BLaER1 (cell line): Measurements from ENCODE around the gene HCST.

Experiments
- H3K27ac ChIP-seq: shearing (Covaris generic); formaldehyde crosslinking; 2 replicates; pipeline ENCODE4 v1.8.1; 2022
- H3K27me3 ChIP-seq: shearing (Covaris generic); formaldehyde crosslinking; 2 replicates; pipeline ENCODE4 v1.8.1; 2022
- H3K36me3 ChIP-seq: shearing (Covaris generic); formaldehyde crosslinking; 2 replicates; pipeline ENCODE4 v1.8.1; 2022
- H3K4me1 ChIP-seq: shearing (Covaris generic); formaldehyde crosslinking; 2 replicates; pipeline ENCODE4 v1.8.1; 2022
- H3K4me2 ChIP-seq: shearing (Covaris generic); formaldehyde crosslinking; 2 replicates; pipeline ENCODE4 v1.8.1; 2022
- H3K4me3 ChIP-seq: shearing (Covaris generic); formaldehyde crosslinking; 2 replicates; pipeline ENCODE4 v1.8.1; 2022
- H3K9ac ChIP-seq: shearing (Covaris generic); formaldehyde crosslinking; 2 replicates; pipeline ENCODE4 v1.8.1; 2022
- H3K9me3 ChIP-seq: shearing (Covaris generic); formaldehyde crosslinking; 2 replicates; pipeline ENCODE4 v1.8.1; 2022
- H4K20me1 ChIP-seq: shearing (Covaris generic); formaldehyde crosslinking; 2 replicates; pipeline ENCODE4 v1.8.1; 2022
- Cebpa-rat ChIP-seq: shearing (Covaris generic); IDR thresholded peaks from 2 replicates; pipeline ENCODE4 v1.8.1; 2022

The HCST gene

GRCh38 chr19:35940078-35940775 is 37.9 kb downstream of the HCST start:
- Histone ChIP-seq H3K27me3 (peaks cover 25% of the 10 kb centered on the region; the same call in 1 of the 2 replicates), H3K9me3 (no peaks in the 10 kb centered on the region), H4K20me1 (peaks cover 43% of the 10 kb centered on the region), H3K9ac (no peak overlapping the region), H3K4me1 (peaks cover 22% of the 10 kb centered on the region), H3K4me2 (no peak overlapping the region), H3K4me3 (no peak overlapping the region), H3K36me3 (0 out of 2 replicates have a peak, but pooled peaks cover 9% of the 10 kb centered on the region), H3K27ac (no peak overlapping the region)
- TF ChIP-seq Cebpa-rat, result no peak

- Histone ChIP-seq H3K27ac (no peak overlapping the region), H3K27me3 (peaks cover 22% of the 10 kb centered on the region; the same call in 1 of the 2 replicates), H3K4me3 (no peak overlapping the region), H3K4me2 (no peak overlapping the region), H3K36me3 (0 out of 2 replicates have a peak, but pooled peaks cover 9% of the 10 kb centered on the region), H3K9me3 (no peaks in the 10 kb centered on the region), H3K4me1 (peaks cover 16% of the 10 kb centered on the region), H4K20me1 (peaks cover 48% of the 10 kb centered on the region), H3K9ac (no peak overlapping the region)
- TF ChIP-seq Cebpa-rat, result no peak
These were observed 38.5 kb downstream of the HCST start for GRCh38 chr19:35940839-35941238.

- no peak for TF ChIP-seq Cebpa-rat
- Histone ChIP-seq H3K4me3 (no peak overlapping the region), H4K20me1 (peaks cover 44% of the 10 kb centered on the region), H3K9ac (no peak overlapping the region), H3K27ac (no peak overlapping the region), H3K9me3 (no peaks in the 10 kb centered on the region), H3K27me3 (peaks cover 12% of the 10 kb centered on the region; the same call in 1 of the 2 replicates), H3K4me2 (no peak overlapping the region), H3K36me3 (0 out of 2 replicates have a peak, but pooled peaks cover 9% of the 10 kb centered on the region), H3K4me1 (peaks cover 10% of the 10 kb centered on the region)
These were observed 39.9 kb downstream of the HCST start for GRCh38 chr19:35942235-35942634.

GRCh38 chr19:35943321-35944301 is 41.3 kb downstream of the HCST start:
- H3K9ac ChIP-seq, result no peak overlapping the region
- no peaks in the 10 kb centered on the region for H3K27me3 ChIP-seq
- H3K36me3 ChIP-seq, result 0 out of 2 replicates have a peak, but pooled peaks cover 9% of the 10 kb centered on the region
- no peak overlapping the region for H3K4me3 ChIP-seq
- H3K27ac ChIP-seq, result no peak overlapping the region
- no peaks in the 10 kb centered on the region for H3K9me3 ChIP-seq
- H3K4me2 ChIP-seq, result no peak overlapping the region
- peaks cover 30% of the 10 kb centered on the region for H4K20me1 ChIP-seq
- no peak for TF ChIP-seq Cebpa-rat
- no peaks in the 10 kb centered on the region for H3K4me1 ChIP-seq

- no peaks in the 10 kb centered on the region for H3K4me1 ChIP-seq
- H4K20me1 ChIP-seq, result peaks cover 21% of the 10 kb centered on the region
- H3K9me3 ChIP-seq, result no peaks in the 10 kb centered on the region
- 0 out of 2 replicates have a peak, but pooled peaks cover 7% of the 10 kb centered on the region for H3K36me3 ChIP-seq
- H3K9ac ChIP-seq, result no peak overlapping the region
- no peaks in the 10 kb centered on the region for H3K27me3 ChIP-seq
- no peak overlapping the region for H3K4me2 ChIP-seq
- no peak for TF ChIP-seq Cebpa-rat
- no peak overlapping the region for H3K4me3 ChIP-seq
- no peak overlapping the region for H3K27ac ChIP-seq
These were observed 42.2 kb downstream of the HCST start for GRCh38 chr19:35944556-35944955.

GRCh38 chr19:35945121-35945790 is 42.9 kb downstream of the HCST start:
- TF ChIP-seq Cebpa-rat, result no peak
- 0 out of 2 replicates have a peak, but pooled peaks cover 3% of the 10 kb centered on the region for H3K36me3 ChIP-seq
- no peak overlapping the region for H3K27ac ChIP-seq
- peaks cover 14% of the 10 kb centered on the region for H4K20me1 ChIP-seq
- no peak overlapping the region for H3K4me2 ChIP-seq
- H3K9me3 ChIP-seq, result no peaks in the 10 kb centered on the region
- no peak overlapping the region for H3K9ac ChIP-seq
- H3K4me1 ChIP-seq, result no peaks in the 10 kb centered on the region
- H3K4me3 ChIP-seq, result no peak overlapping the region
- no peaks in the 10 kb centered on the region for H3K27me3 ChIP-seq

GRCh38 chr19:35946203-35946602 is 43.9 kb downstream of the HCST start:
- no peaks in the 10 kb centered on the region for H3K9me3 ChIP-seq
- no peak overlapping the region for H3K4me2 ChIP-seq
- H3K4me1 ChIP-seq, result 0 out of 2 replicates have a peak, but pooled peaks cover 8% of the 10 kb centered on the region
- no peak overlapping the region for H3K27ac ChIP-seq
- H3K36me3 ChIP-seq, result no peaks in the 10 kb centered on the region
- no peak overlapping the region for H3K4me3 ChIP-seq
- peaks cover 11% of the 10 kb centered on the region; the same call in 1 of the 2 replicates for H4K20me1 ChIP-seq
- TF ChIP-seq Cebpa-rat, result no peak
- H3K9ac ChIP-seq, result no peak overlapping the region
- no peaks in the 10 kb centered on the region for H3K27me3 ChIP-seq

- no peaks in the 10 kb centered on the region for H3K36me3 ChIP-seq
- no peaks in the 10 kb centered on the region for H3K27me3 ChIP-seq
- no peak overlapping the region for H3K4me2 ChIP-seq
- no peaks in the 10 kb centered on the region for H3K9me3 ChIP-seq
- peaks cover 29% of the 10 kb centered on the region for H3K4me1 ChIP-seq
- no peak overlapping the region for H3K9ac ChIP-seq
- no peak for TF ChIP-seq Cebpa-rat
- no peak overlapping the region for H3K4me3 ChIP-seq
- peaks cover 10% of the 10 kb centered on the region; the same call in 1 of the 2 replicates for H4K20me1 ChIP-seq
- H3K27ac ChIP-seq, result no peak overlapping the region
These were observed 46.8 kb downstream of the HCST start for GRCh38 chr19:35949131-35949530.
